Muscle layer of duodenum (tissue), 2 donors: Measurements from ENCODE around the gene ANO1.

ENCODE experiments used
- H3K27ac ChIP-seq: one replicate; pipeline ENCODE4 v1.7.0; 2013; ENCODE audit warnings: mild to moderate bottlenecking, low read length
- H3K27me3 ChIP-seq: one replicate; pipeline ENCODE4 v1.7.0; 2013; ENCODE audit warnings: low read depth, mild to moderate bottlenecking, control low read depth, low read length
- H3K36me3 ChIP-seq, 2 donors: one replicate each; pipeline ENCODE4 v1.7.0; 2013; ENCODE audit warnings: low read length in 2 of 2, control low read depth in 1 of 2, mild to moderate bottlenecking in 1 of 2; ENCODE audit not compliant: insufficient read depth in 2 of 2, control insufficient read depth in 1 of 2
- H3K4me1 ChIP-seq, 2 donors: one replicate each; pipeline ENCODE4 v1.7.0; 2013; ENCODE audit warnings: low read length in 2 of 2, mild to moderate bottlenecking in 2 of 2, control low read depth in 1 of 2, moderate library complexity in 1 of 2; ENCODE audit not compliant: insufficient read depth in 2 of 2, control insufficient read depth in 1 of 2
- H3K4me3 ChIP-seq, 2 donors: one replicate each; pipeline ENCODE4 v1.7.0; 2013; ENCODE audit warnings: low read length in 2 of 2, low read depth in 1 of 2, mild to moderate bottlenecking in 1 of 2
- H3K9me3 ChIP-seq, 2 donors: one replicate each; pipeline ENCODE4 v1.7.0; 2013; ENCODE audit warnings: low read length in 2 of 2, control low read depth in 1 of 2, mild to moderate bottlenecking in 1 of 2; ENCODE audit not compliant: control insufficient read depth in 1 of 2
- donor health status: healthy.

Gene ANO1

GRCh38 chr11:70161043-70161625, 83.0 kb downstream of the ANO1 start:
- Histone ChIP-seq H3K27ac (no peak overlapping the region), H3K27me3 (no peaks in the 10 kb centered on the region), H3K4me3 (no peak overlapping the region), H3K9me3 (no peaks in the 10 kb centered on the region), H3K36me3 (no peaks in the 10 kb centered on the region), H3K4me1 (no peaks in the 10 kb centered on the region)

- Histone ChIP-seq H3K36me3 (no peaks in the 10 kb centered on the region), H3K4me1 (no peaks in the 10 kb centered on the region), H3K27me3 (no peaks in the 10 kb centered on the region), H3K27ac (no peak overlapping the region), H3K4me3 (no peak overlapping the region), H3K9me3 (no peaks in the 10 kb centered on the region)
Observed at GRCh38 chr11:70164705-70165104, 86.6 kb downstream of the ANO1 start.

GRCh38 chr11:70167120-70167519, 89.0 kb downstream of the ANO1 start:
- no peaks in the 10 kb centered on the region for H3K36me3 ChIP-seq
- no peaks in the 10 kb centered on the region for H3K27me3 ChIP-seq
- H3K4me3 ChIP-seq = no peak overlapping the region
- no peaks in the 10 kb centered on the region for H3K9me3 ChIP-seq
- H3K4me1 ChIP-seq = no peaks in the 10 kb centered on the region
- H3K27ac ChIP-seq = no peak overlapping the region

- H3K27me3 ChIP-seq = no peaks in the 10 kb centered on the region
- no peak overlapping the region for H3K4me3 ChIP-seq
- H3K4me1 ChIP-seq = no peaks in the 10 kb centered on the region
- H3K36me3 ChIP-seq = no peaks in the 10 kb centered on the region
- H3K9me3 ChIP-seq = no peaks in the 10 kb centered on the region
- H3K27ac ChIP-seq = no peak overlapping the region
Observed at GRCh38 chr11:70167723-70168404, 89.7 kb downstream of the ANO1 start.

GRCh38 chr11:70168405-70168754, 90.3 kb downstream of the ANO1 start:
- Histone ChIP-seq H3K27me3 (no peaks in the 10 kb centered on the region), H3K27ac (no peak overlapping the region), H3K36me3 (no peaks in the 10 kb centered on the region), H3K4me3 (no peak overlapping the region), H3K9me3 (no peaks in the 10 kb centered on the region), H3K4me1 (no peaks in the 10 kb centered on the region)

GRCh38 chr11:70169127-70169526, 91.0 kb downstream of the ANO1 start:
- H3K9me3 ChIP-seq = no peaks in the 10 kb centered on the region
- H3K27ac ChIP-seq = no peak overlapping the region
- H3K4me3 ChIP-seq = no peak overlapping the region
- no peaks in the 10 kb centered on the region for H3K36me3 ChIP-seq
- no peaks in the 10 kb centered on the region for H3K4me1 ChIP-seq
- H3K27me3 ChIP-seq = no peaks in the 10 kb centered on the region

- H3K9me3 ChIP-seq = no peaks in the 10 kb centered on the region
- H3K36me3 ChIP-seq = no peaks in the 10 kb centered on the region
- H3K27ac ChIP-seq = no peak overlapping the region
- no peaks in the 10 kb centered on the region for H3K27me3 ChIP-seq
- H3K4me3 ChIP-seq = no peak overlapping the region
- H3K4me1 ChIP-seq = no peaks in the 10 kb centered on the region
Observed at GRCh38 chr11:70169632-70170031, 91.5 kb downstream of the ANO1 start.

- no peaks in the 10 kb centered on the region for H3K36me3 ChIP-seq
- H3K27ac ChIP-seq = no peak overlapping the region
- no peak overlapping the region for H3K4me3 ChIP-seq
Observed at GRCh38 chr11:70170596-70171210, 92.6 kb downstream of the ANO1 start.

GRCh38 chr11:70173018-70173417, 94.9 kb downstream of the ANO1 start:
- Histone ChIP-seq H3K9me3 (no peaks in the 10 kb centered on the region), H3K4me1 (no peaks in the 10 kb centered on the region), H3K4me3 (no peak overlapping the region), H3K27ac (no peak overlapping the region), H3K27me3 (no peaks in the 10 kb centered on the region), H3K36me3 (no peaks in the 10 kb centered on the region)

More at GRCh38 chr11:70170596-70171210, 92.6 kb downstream of the ANO1 start:
- H3K27me3 ChIP-seq = no peaks in the 10 kb centered on the region
- H3K4me1 ChIP-seq = no peaks in the 10 kb centered on the region
- H3K9me3 ChIP-seq = no peaks in the 10 kb centered on the region

- Histone ChIP-seq H3K4me3 (no peak overlapping the region), H3K4me1 (no peaks in the 10 kb centered on the region), H3K27me3 (no peaks in the 10 kb centered on the region), H3K9me3 (no peaks in the 10 kb centered on the region), H3K36me3 (no peaks in the 10 kb centered on the region), H3K27ac (no peak overlapping the region)
Observed at GRCh38 chr11:70174547-70175235, 96.6 kb downstream of the ANO1 start.

- H3K27me3 ChIP-seq = no peaks in the 10 kb centered on the region
- H3K27ac ChIP-seq = no peak overlapping the region
- H3K36me3 ChIP-seq = no peaks in the 10 kb centered on the region
- H3K4me1 ChIP-seq = no peaks in the 10 kb centered on the region
- H3K4me3 ChIP-seq = no peak overlapping the region
- H3K9me3 ChIP-seq = no peaks in the 10 kb centered on the region
Observed at GRCh38 chr11:70175236-70175698, 97.2 kb downstream of the ANO1 start.
